ENCODE measurements around the gene MARCHF2.

GRCh38 chr19:8487137-8487851, 74.2 kb downstream of the MARCHF2 start:
- TF ChIP-seq CTCF (IDR thresholded peaks at IDR 0.05): no peak
- no peak for TF ChIP-seq ZFX (IDR thresholded peaks at IDR 0.05; ENCODE audit: borderline replicate concordance)
